IMR-90 (cell line): ENCODE data around the gene GPR3. TPM values are rescaled to one million over a fixed set of nuclear protein-coding genes. Genes with fewer than 3 reads are reported as not detected.

ENCODE experiments used
- ATAC-seq: fragments of 200-7000 bp; cut with Tn5 transposase; 2 replicates; pipeline ENCODE4 v1.9.1; 2020; ENCODE audit warnings: low read depth, mild to moderate bottlenecking, moderate library complexity
- BruUV-seq: library from RNA; stranded (reverse); fragments of 400-500 nt; replicated peaks from 2 replicates; lab custom pipeline; 2021; lab: Mats Ljungman, UMichigan
- CTCF ChIA-PET: fragments of 300-600 bp; formaldehyde crosslinking; extraction: SDS; loops from one replicate; lab custom pipeline; 2021; ENCODE audit warnings: antibody characterized with exemption; lab: Yijun Ruan, JAX
- POLR2A ChIA-PET: fragments of 300-600 bp; sonication (Branson Sonifier 250); formaldehyde crosslinking; loops from one replicate; lab custom pipeline; 2022; ENCODE audit warnings: antibody characterized with exemption; ENCODE audit not compliant: unreplicated experiment; lab: Charles Lee
- DNase-seq: peaks from one replicate; pipeline ENCODE4 v3.0.0; 2013
- H2AFZ ChIP-seq: replicated peaks from 2 replicates; pipeline ENCODE3; 2013; ENCODE audit warnings: low read length, mild to moderate bottlenecking; ENCODE audit not compliant: poor library complexity
- H2AK5ac ChIP-seq: 2 replicates; pipeline ENCODE4 v1.6.1; 2013; ENCODE audit warnings: low read depth, low read length, inconsistent platforms
- H2AK9ac ChIP-seq: replicated peaks from 2 replicates; pipeline ENCODE3; 2013; ENCODE audit warnings: mild to moderate bottlenecking, low read depth, low read length, moderate library complexity; ENCODE audit not compliant: poor library complexity
- H2BK120ac ChIP-seq: 2 replicates; pipeline ENCODE4 v1.6.1; 2013; ENCODE audit warnings: low read depth, low read length, inconsistent platforms
- H2BK15ac ChIP-seq: 3 replicates; pipeline ENCODE4 v1.6.1; 2013; ENCODE audit warnings: low read depth, low read length, inconsistent platforms
- H2BK20ac ChIP-seq: 2 replicates; pipeline ENCODE4 v1.6.1; 2013; ENCODE audit warnings: low read depth, mild to moderate bottlenecking, inconsistent platforms, low read length, moderate library complexity
- H2BK5ac ChIP-seq: 2 replicates; pipeline ENCODE4 v1.6.1; 2013; ENCODE audit warnings: mild to moderate bottlenecking, low read depth, low read length, inconsistent platforms; ENCODE audit not compliant: poor library complexity, severe bottlenecking
- H3K14ac ChIP-seq: replicated peaks from 2 replicates; pipeline ENCODE4 v1.6.1; 2013; ENCODE audit warnings: low read depth, low read length, inconsistent platforms
- H3K18ac ChIP-seq: 2 replicates; pipeline ENCODE4 v1.6.1; 2013; ENCODE audit warnings: low read depth, low read length, control low read depth
- H3K23ac ChIP-seq: 2 replicates; pipeline ENCODE4 v1.6.1; 2013; ENCODE audit warnings: low read depth, low read length, inconsistent platforms
- H3K27ac ChIP-seq: 2 replicates; pipeline ENCODE4 v1.5.1; 2013; ENCODE audit warnings: mild to moderate bottlenecking, control low read depth, low read length; ENCODE audit not compliant: insufficient read depth
- H3K27me3 ChIP-seq: 2 replicates; pipeline ENCODE4 v1.6.1; 2013; ENCODE audit warnings: low read length; ENCODE audit not compliant: control insufficient read depth, insufficient read depth
- H3K36me3 ChIP-seq: 2 replicates; pipeline ENCODE4 v1.6.1; 2013; ENCODE audit warnings: low read length, mixed read lengths; ENCODE audit not compliant: control insufficient read depth, insufficient read depth
- H3K4ac ChIP-seq: 2 replicates; pipeline ENCODE4 v1.6.1; 2013; ENCODE audit warnings: low read depth, low read length, inconsistent platforms
- H3K4me1 ChIP-seq: 2 replicates; pipeline ENCODE4 v1.6.1; 2013; ENCODE audit warnings: low read length, mixed read lengths; ENCODE audit not compliant: control insufficient read depth, insufficient read depth
- H3K4me2 ChIP-seq: 2 replicates; pipeline ENCODE4 v1.6.1; 2013; ENCODE audit warnings: low read depth, mild to moderate bottlenecking, control low read depth, low read length, moderate library complexity
- H3K4me3 ChIP-seq: 2 replicates; pipeline ENCODE4 v1.5.1; 2013; ENCODE audit warnings: low read depth, mild to moderate bottlenecking, control low read depth, low read length, moderate library complexity; ENCODE audit not compliant: insufficient read depth
- H3K56ac ChIP-seq: 2 replicates; pipeline ENCODE4 v1.6.1; 2013; ENCODE audit warnings: low read length, inconsistent platforms; ENCODE audit not compliant: insufficient read depth; ENCODE audit errors: extremely low read depth
- H3K79me1 ChIP-seq, 2 experiments: 2 replicates each; pipeline ENCODE4 v1.6.1; 2013; ENCODE audit warnings: low read length in 2 of 2, inconsistent platforms in 1 of 2, low read depth in 1 of 2
- H3K9ac ChIP-seq: 2 replicates; pipeline ENCODE4 v1.6.1; 2013; ENCODE audit warnings: low read depth, low read length, control low read depth
- H3K9me1 ChIP-seq: 2 replicates; pipeline ENCODE4 v1.6.1; 2013; ENCODE audit warnings: low read length, inconsistent platforms; ENCODE audit not compliant: insufficient read depth
- H3K9me3 ChIP-seq: 2 replicates; pipeline ENCODE4 v1.6.1; 2013; ENCODE audit warnings: low read length; ENCODE audit not compliant: control insufficient read depth, insufficient read depth
- H4K20me1 ChIP-seq: 2 replicates; pipeline ENCODE4 v1.6.1; 2013; ENCODE audit warnings: low read length, inconsistent platforms; ENCODE audit not compliant: insufficient read depth
- H4K5ac ChIP-seq: 2 replicates; pipeline ENCODE4 v1.6.1; 2013; ENCODE audit warnings: mild to moderate bottlenecking, low read depth, low read length, control low read depth
- H4K8ac ChIP-seq, 2 experiments: 2 replicates each; pipeline ENCODE4 v1.6.1; 2013; ENCODE audit warnings: low read depth in 2 of 2, low read length in 2 of 2, control low read depth in 1 of 2, inconsistent platforms in 1 of 2
- H4K91ac ChIP-seq: 2 replicates; pipeline ENCODE4 v1.6.1; 2013; ENCODE audit warnings: low read depth, low read length, inconsistent platforms; ENCODE audit not compliant: insufficient read depth
- BHLHE40 ChIP-seq: fragments of 150-350 bp; IDR thresholded peaks from 2 replicates; pipeline ENCODE4 v1.6.1; 2016; ENCODE audit warnings: mild to moderate bottlenecking, low read depth, low read length
- CEBPB ChIP-seq: IDR thresholded peaks from 2 replicates; pipeline ENCODE4 v1.6.1; 2012; ENCODE audit warnings: low read depth, low read length, improper control_type of control experiment
- CHD1 ChIP-seq: IDR thresholded peaks from 2 replicates; pipeline ENCODE4 v1.6.1; 2012; ENCODE audit warnings: low read depth, low read length, improper control_type of control experiment
- ELK1 ChIP-seq: fragments of 150-350 bp; IDR thresholded peaks from 2 replicates; pipeline ENCODE4 v1.6.1; 2016; ENCODE audit warnings: low read depth, mild to moderate bottlenecking, low read length, moderate library complexity, borderline replicate concordance
- FOS ChIP-seq: fragments of 150-350 bp; IDR thresholded peaks from 2 replicates; pipeline ENCODE4 v1.6.1; 2016; ENCODE audit warnings: low read depth, low read length
- MAFK ChIP-seq: IDR thresholded peaks from 2 replicates; pipeline ENCODE4 v1.6.1; 2012; ENCODE audit warnings: low read depth, low read length, improper control_type of control experiment
- MAZ ChIP-seq: IDR thresholded peaks from 2 replicates; pipeline ENCODE4 v1.6.1; 2012; ENCODE audit warnings: low read depth, mild to moderate bottlenecking, low read length, improper control_type of control experiment, moderate library complexity, borderline replicate concordance
- MXI1 ChIP-seq: IDR thresholded peaks from 2 replicates; pipeline ENCODE4 v1.6.1; 2012; ENCODE audit warnings: low read depth, mild to moderate bottlenecking, low read length, moderate library complexity, borderline replicate concordance
- NFE2L2 ChIP-seq: fragments of 150-350 bp; IDR thresholded peaks from 2 replicates; pipeline ENCODE4 v1.6.1; 2016; ENCODE audit warnings: low read depth, mild to moderate bottlenecking, low read length
- POLR2A ChIP-seq: IDR thresholded peaks from 2 replicates; pipeline ENCODE4 v1.6.1; 2012; ENCODE audit warnings: mild to moderate bottlenecking, low read depth, low read length
- RAD21 ChIP-seq: IDR thresholded peaks from 2 replicates; pipeline ENCODE4 v1.6.1; 2012; ENCODE audit warnings: low read length, improper control_type of control experiment
- RCOR1 ChIP-seq: IDR thresholded peaks from 2 replicates; pipeline ENCODE4 v1.6.1; 2012; ENCODE audit warnings: mild to moderate bottlenecking, low read length, improper control_type of control experiment; ENCODE audit not compliant: insufficient replicate concordance
- RFX5 ChIP-seq: IDR thresholded peaks from 2 replicates; pipeline ENCODE4 v1.8.0; 2012; ENCODE audit warnings: low read depth, mild to moderate bottlenecking, low read length, moderate library complexity
- SMC3 ChIP-seq: fragments of 150-350 bp; IDR thresholded peaks from 2 replicates; pipeline ENCODE4 v1.6.1; 2016; ENCODE audit warnings: low read depth, mild to moderate bottlenecking, antibody characterized with exemption, low read length, moderate library complexity
- USF2 ChIP-seq: fragments of 150-350 bp; IDR thresholded peaks from 2 replicates; pipeline ENCODE4 v1.6.1; 2017; ENCODE audit warnings: mild to moderate bottlenecking, antibody characterized with exemption, low read length, low read depth
- WGBS, 2 experiments: methylation state at CpG; one replicate each; pipeline versions ENCODE4 v1.1.5 to v1.1.7; 2013; ENCODE audit warnings: missing lambda C conversion rate in 2 of 2; ENCODE audit not compliant: insufficient read length in 1 of 2; ENCODE audit errors: extremely low coverage in 2 of 2; 5-methylcytosine and 5-hydroxymethylcytosine counted together
- dilution Hi-C: fragments of 300-500 bp; cut with HindIII; formaldehyde crosslinking; loops from one replicate; pipeline ENCODE4 v1.14.3; 2018; ENCODE audit warnings: low sequenced_read_pairs; ENCODE audit not compliant: unreplicated experiment
- in situ Hi-C: fragments of 300-500 bp; cut with MboI; formaldehyde crosslinking; loops from 3 replicates; pipeline ENCODE4 v1.14.3; 2019; ENCODE audit warnings: low sequenced_read_pairs, inconsistent platforms, mixed read lengths
- intact Hi-C: fragments of 100-400 bp; cut with micrococcal nuclease; formaldehyde crosslinking; loops from 2 replicates; pipeline ENCODE4 v1.10.0; 2022
- polyA plus RNA-seq, 3 experiments: library from polyadenylated mRNA; depleted of rRNA; stranded (reverse); fragments of >200 nt; gene quantifications; 2 replicates each; pipeline ENCODE4 v1.2.3, GENCODE V29; 2012; ENCODE audit warnings: low replicate concordance in 1 of 3
- total RNA-seq: library from RNA; depleted of rRNA; stranded (reverse); fragments of >200 nt; gene quantifications from 2 replicates; pipeline ENCODE4 v1.2.3, GENCODE V29; 2012
- TF ChIP-seq, protein P1 (sequence below): conservative IDR thresholded peaks from 2 replicates; pipeline ENCODE4 v1.5.1; 2012; ENCODE audit warnings: mild to moderate bottlenecking, low read depth, low read length, improper control_type of control experiment

The GPR3 gene
- total and polyA plus RNA-seq, 2 of the 4 experiments (the other 2 are of a cell fraction): 0.72 to 4.8 TPM

- intact Hi-C loops: no loop called here
- BruUV-seq: no TSS peak
- H3K9me3 ChIP-seq: no peaks in the 10 kb centered on the region
- H2BK120ac ChIP-seq: no peak overlapping the region
- no CpG with 5 or more reads among the region's 2 CpGs for WGBS, 2 experiments
- no peak overlapping the region for H2BK15ac ChIP-seq
- no peak overlapping the region for H3K4me3 ChIP-seq
- no peak overlapping the region for H3K9ac ChIP-seq
- H4K20me1 ChIP-seq: peaks cover 37% of the 10 kb centered on the region
- ChIA-PET CTCF (interaction anchor here (2.1 kb wide), 1 partner anchor 11 kb away, joined by 6 read pairs; no protein-coding TSS in a partner anchor), POLR2A (no interaction called here)
- no peak overlapping the region for H4K91ac ChIP-seq
- H3K27ac ChIP-seq: no peak overlapping the region
- no peak overlapping the region; a peak in 1 of 4 replicates for H4K8ac ChIP-seq
- TF ChIP-seq BHLHE40 (no peak), RFX5 (no peak), RCOR1 (no peak), MAZ (no peak), CHD1 (no peak), MAFK (no peak), NFE2L2 (no peak), POLR2A (no peak), USF2 (no peak), ELK1 (no peak), FOS (no peak), RAD21 (no peak), SMC3 (no peak), MXI1 (no peak), CEBPB (no peak)
- TF ChIP-seq, protein P1, sequence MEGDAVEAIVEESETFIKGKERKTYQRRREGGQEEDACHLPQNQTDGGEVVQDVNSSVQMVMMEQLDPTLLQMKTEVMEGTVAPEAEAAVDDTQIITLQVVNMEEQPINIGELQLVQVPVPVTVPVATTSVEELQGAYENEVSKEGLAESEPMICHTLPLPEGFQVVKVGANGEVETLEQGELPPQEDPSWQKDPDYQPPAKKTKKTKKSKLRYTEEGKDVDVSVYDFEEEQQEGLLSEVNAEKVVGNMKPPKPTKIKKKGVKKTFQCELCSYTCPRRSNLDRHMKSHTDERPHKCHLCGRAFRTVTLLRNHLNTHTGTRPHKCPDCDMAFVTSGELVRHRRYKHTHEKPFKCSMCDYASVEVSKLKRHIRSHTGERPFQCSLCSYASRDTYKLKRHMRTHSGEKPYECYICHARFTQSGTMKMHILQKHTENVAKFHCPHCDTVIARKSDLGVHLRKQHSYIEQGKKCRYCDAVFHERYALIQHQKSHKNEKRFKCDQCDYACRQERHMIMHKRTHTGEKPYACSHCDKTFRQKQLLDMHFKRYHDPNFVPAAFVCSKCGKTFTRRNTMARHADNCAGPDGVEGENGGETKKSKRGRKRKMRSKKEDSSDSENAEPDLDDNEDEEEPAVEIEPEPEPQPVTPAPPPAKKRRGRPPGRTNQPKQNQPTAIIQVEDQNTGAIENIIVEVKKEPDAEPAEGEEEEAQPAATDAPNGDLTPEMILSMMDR: no peak
- H2BK20ac ChIP-seq: no peak overlapping the region
- dilution Hi-C loops: no loop called here
- H3K56ac ChIP-seq: no peak overlapping the region
- H2AFZ ChIP-seq: no peak overlapping the region
- H4K5ac ChIP-seq: no peak overlapping the region
- ATAC-seq (no peak; the same call in 1 of the 2 replicates), DNase-seq (no peak)
- no peak overlapping the region for H2AK9ac ChIP-seq
- H3K36me3 ChIP-seq: peaks cover 16% of the 10 kb centered on the region
- no peak overlapping the region for H2AK5ac ChIP-seq
- H3K27me3 ChIP-seq: no peaks in the 10 kb centered on the region
- no peak overlapping the region for H3K4me2 ChIP-seq
- H3K23ac ChIP-seq: no peak overlapping the region
- in situ Hi-C loops: no loop called here
- no peak overlapping the region for H3K14ac ChIP-seq
- H2BK5ac ChIP-seq: no peak overlapping the region
- peaks cover 68 to 81% of the 10 kb centered on the region in 2 experiments for H3K79me1 ChIP-seq
- no peak overlapping the region for H3K4ac ChIP-seq
- H3K18ac ChIP-seq: no peak overlapping the region
- peaks cover 7% of the 10 kb centered on the region for H3K4me1 ChIP-seq
- peaks cover 23% of the 10 kb centered on the region for H3K9me1 ChIP-seq
These were observed 35.4 kb downstream of the GPR3 start for GRCh38 chr1:27427816-27428315.
